NCI-H2081 (cell line): ENCODE results near the gene COG7.
"Not testable (repeated sequence)": the region's sequence is repeated elsewhere in the genome, so short reads cannot be mapped to it uniquely, and the experiment has no call there.

Experiments used
- DNase-seq, 2 experiments: peaks; one replicate each; lab custom pipeline; 2025; lab: John Stamatoyannopoulos, UW

The COG7 gene

DNA sequence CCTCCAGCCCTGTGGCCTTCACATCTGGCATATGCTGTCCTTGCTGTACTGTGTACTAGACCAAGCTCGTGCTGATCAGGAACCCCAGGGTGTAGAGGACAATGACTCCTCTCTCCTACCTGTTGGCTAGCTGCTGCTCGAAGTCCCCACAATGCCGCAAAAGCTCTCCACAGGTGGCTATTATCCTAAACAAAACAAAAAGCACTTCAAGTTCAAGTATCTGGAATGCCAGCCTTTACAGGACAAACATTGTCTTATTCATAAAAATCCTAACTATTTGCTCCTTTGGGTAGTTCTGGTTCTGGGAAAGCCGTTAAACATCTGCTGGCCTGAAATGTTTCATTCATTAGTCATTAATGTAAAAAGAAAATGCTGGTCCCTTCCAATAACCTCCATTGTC is 42.8 kb downstream of the COG7 start:
- DNase-seq = no peak

DNA sequence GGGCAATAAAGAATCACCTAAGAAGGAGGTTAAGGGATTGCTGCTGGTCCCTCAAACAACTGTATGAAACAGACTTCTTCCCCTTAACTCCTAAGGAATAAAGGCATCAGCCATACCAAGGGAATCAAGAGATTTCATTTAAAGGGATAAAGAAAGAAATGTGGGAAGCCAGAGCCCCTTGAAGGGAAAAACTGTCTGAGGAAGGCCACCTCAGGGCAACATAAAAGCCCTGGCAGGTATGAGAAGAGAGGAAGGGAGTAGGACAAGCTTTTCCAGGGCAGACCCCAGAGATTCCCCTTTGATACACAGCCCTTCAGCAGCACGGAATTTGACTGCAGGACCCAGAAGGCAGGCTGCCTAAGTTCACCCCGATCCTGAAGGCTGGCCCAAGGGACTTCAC is 43.5 kb downstream of the COG7 start:
- DNase-seq = no peak

DNA sequence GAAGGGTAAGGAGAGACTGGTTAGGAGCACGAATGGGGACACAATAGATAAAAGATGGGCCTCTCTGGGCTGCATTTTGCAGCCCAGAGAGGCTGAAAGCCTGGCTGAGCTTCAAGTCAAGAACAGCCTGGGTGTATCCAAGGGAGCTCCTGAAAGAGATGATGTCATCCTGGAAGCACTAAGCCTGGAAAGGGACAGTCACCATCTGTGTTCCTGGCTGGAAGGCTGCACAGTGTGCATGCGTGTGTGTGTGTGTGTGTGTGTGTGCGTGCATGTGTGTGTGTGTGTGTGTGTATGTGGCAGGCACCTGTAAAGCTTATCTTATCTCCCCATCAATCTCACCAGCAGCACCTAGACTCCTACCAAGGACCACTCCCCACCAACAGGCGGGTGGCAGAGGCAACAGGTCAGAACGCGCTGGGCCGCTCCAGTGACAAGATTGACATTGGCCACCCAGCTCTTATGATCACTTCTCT is 44.1 kb downstream of the COG7 start:
- DNase-seq = peak; percentile 32 to 72

DNA sequence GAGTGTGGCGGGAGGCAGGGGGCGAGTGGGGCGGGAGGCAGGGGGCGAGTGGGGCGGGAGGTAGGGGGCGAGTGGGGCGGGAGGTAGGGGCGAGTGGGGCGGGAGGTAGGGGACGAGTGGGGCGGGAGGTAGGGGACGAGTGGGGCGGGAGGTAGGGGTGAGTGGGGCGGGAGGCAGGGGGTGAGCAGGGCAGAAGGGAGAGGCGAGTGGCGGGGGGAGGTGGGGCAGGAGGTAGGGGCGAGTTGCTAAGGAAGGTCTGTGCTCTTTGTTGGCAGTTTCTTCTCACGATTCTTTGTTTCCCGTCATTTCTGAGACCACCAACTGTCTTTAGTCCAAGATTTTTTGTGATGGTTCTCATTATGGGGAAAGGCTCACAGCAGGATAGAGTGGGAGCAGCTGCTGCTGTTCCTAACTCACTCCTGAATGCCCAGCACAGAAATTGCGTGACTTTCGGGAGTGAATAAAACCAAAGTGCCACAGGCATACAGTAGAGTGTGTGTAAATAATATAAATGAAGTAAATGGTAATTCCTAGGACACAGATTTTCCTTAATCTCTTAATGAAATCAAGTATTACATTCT is 44.7 kb downstream of the COG7 start:
- DNase-seq = peak; percentile 16 to 65

DNA sequence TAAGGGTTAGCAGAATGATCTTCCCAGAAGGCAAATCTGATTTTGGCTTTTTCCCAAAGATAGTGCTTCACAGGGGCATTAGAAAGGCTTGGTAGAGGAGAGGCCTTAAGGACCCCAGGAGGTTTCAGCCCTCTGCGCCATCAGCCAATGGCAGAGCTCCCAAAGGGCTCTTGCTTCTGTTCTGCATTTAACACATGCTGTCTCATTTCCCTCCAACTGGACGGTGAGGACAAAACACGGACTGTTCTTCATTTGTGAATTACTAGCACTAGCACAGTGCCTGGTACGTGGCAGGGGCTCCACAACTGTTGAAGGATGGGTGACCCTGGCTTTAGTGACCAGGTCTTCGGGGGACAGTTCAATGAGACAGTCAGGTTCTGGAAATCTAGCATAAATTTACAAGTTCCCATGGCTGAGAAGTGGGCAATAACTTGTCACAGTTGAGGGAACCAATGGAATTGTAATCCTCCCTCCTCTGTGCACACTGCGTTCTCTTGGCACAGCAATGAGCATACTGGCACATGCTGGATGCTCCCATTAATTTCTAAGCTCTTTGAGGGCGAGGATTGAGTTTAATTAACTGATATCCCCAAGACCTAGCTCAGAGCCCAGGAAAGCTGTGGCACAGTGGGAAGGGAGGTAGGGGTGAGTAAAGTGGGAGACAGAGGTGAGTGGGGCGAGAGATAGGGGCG is 45.4 kb downstream of the COG7 start:
- no peak for DNase-seq

DNA sequence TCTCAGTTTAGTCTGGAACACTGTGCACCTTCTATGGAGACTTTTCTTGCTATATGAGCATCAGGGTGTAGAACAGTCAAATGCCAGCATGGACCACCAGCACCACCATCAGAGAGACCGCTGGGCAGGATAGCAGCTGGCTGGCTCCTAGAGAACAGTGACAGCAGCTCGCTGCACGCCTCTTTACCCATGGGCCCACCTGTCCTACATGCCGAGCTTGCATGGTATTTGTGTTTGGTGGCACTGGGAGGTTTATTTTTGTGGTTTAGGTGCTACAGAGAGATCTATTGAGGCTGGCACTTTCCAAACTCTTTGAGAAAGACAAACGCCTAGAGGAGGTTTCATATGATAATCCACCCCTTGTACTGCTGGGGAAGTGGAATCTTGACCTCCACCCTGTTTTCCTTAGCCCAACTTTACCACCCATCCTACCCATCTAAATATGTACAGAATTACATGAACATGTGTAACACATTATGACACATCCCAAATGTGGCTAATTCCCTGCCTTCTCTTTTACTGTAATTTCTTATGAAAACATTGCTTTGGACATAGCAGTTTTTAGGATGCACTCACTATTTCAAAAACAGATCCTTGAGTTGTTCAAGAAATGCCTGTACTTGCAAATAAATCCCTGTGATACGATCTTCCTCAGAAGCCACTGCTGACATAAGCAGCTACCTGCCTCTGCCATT is 46.3 kb downstream of the COG7 start:
- DNase-seq = no peak

DNA sequence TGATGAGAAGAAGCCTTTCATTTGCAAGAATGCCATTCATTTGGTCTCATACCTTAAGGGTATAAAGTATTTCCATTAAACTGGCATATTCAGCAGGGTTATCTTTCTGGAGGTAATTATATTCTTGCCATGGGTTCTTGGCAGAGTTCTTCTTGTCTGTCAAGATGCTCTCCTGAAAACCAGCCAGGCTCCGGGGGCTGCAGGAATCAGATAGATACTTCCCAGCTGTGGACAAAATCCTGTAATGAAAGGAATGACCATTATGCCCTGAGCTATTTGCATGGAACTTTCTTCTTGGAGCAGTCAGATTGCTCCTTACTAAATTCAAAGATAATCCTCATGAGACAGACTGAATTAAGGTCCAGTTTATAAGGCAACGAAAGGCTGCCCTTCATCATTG is 47.0 kb downstream of the COG7 start:
- DNase-seq = no peak

DNA sequence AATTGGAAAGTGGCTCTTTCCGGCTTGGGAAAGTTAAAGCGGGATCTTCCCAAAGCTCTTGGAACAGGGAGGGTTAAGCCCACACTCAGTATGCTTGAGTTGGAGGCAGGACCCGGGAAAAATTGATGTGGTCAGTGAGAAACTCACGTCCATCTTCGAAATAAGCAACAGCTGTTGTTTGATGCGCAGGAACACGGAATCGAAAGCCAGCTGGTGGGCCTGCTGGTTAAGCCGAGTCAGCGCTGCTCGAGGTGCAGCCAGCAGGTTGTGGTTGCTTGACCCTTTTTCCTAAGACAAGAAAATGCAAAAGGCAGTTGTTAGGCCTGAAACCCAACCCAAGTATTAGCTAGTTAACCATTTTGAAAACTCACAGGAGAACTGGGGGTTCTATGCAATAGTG is 49.4 kb downstream of the COG7 start:
- no peak for DNase-seq

DNA sequence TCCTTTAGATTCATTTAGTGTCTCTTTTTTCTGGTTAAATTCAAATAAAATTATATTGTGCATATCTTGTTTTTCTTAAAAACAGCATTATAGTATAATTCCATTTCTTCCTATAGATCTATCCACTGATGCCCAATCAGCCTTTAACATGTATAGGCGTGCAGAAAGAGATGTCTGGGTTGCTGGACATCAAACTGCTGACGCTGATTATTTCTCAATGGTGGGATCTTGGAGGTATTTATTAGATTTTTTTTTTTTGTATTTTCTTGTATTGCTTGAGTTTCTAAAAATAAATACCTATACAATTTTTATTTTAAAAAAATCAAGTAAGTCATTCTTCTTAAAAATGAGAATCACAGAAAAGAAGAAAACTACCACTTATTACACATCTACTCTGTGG is 50.9 kb downstream of the COG7 start:
- DNase-seq = no peak

DNA sequence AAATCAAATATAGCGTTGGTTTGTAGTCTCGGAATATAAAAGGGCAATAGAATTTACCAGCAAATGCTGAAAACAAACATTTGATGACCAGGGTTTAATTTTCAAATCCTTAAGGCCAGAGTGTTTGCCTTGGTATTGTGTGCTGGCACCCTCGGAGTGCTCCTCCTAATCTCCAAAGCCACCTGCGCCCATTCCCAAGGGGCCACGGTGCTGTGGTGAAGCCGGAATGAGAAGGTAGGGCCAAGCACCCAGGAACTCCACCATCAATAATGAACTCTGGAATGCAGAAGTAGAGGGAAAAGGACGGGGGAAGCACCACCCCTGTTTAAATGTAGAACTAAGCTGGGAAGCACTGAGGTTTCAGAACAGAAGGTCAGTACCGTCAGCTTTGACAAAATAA is 51.9 kb downstream of the COG7 start:
- DNase-seq = no peak

DNA sequence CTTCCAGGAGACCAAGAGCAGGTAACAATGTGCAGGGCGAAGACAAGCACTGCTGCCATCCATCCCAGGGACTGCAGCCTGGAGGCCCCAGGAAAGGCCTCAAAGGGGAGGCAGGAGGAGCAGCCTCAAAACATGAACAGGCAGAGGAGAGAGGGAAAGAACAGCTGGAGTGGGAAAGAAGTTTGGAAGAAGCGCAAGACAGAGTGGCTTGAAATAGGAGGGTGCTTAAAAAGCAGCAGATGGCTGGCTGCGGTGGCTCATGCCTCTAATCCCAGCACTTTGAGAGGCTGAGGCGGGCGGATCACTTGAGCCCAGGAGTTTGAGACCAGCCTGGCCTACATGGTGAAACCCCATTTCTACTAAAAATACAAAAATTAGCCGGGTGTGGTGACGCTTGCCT is 52.5 kb downstream of the COG7 start:
- DNase-seq = not testable (repeated sequence)

DNA sequence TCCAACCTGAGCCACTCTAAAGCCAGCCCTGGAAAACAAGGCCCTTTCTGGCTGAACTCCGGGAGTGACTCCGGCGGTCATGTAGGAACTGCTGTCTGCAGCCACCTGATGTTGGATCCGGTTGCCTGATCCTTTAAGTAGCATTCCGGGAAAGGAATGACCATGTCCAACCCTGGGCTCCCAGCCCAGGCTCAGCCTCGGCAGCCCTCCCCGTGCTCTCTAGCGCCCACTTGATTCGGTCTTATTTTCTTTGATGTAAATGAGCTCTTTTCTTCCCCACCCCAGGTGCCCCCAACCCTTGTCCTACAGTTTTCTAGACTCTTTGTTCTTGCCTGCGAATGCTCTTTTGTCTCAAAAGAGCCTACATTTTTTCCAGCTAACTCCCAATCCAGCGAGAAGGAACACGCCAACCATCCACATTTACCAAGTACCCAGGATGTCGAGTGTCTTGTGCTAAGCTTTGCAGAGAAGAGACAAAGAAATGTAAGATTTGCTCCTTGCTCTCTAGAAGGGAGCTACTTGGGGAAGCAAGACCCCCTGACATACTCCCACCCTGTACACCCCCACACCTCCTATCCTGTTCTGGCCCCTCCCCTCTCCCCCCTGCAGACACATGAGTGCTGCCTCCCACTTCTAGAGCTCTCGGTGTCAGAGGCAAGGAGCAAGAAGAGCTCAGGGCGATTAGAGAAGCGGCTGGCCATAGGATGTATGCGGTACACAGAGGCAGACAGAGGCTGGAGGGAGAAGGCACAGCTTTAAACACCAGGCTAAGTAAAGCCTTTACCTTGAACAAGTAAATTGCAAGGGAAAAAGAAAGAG is 53.8 kb downstream of the COG7 start:
- no peak for DNase-seq

DNA sequence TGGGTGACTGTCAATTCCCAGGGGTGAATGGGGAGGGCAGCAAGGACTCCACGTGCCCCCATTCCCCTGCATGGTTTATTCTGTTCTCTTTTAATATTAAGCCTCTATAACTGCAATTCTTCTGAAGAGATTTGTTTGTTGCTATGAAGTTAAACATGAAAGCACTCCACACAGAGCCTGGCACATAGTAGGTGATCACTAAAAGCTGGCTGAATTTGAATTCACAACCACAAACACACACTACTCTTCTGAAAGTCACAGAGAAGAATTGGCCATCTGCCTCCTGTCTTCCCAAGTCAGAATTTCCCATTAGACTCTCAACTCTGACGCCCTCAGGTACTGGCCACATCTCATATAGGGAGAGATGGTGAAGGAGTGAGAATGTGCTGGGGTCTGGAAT is 55.5 kb downstream of the COG7 start:
- no peak for DNase-seq

DNA sequence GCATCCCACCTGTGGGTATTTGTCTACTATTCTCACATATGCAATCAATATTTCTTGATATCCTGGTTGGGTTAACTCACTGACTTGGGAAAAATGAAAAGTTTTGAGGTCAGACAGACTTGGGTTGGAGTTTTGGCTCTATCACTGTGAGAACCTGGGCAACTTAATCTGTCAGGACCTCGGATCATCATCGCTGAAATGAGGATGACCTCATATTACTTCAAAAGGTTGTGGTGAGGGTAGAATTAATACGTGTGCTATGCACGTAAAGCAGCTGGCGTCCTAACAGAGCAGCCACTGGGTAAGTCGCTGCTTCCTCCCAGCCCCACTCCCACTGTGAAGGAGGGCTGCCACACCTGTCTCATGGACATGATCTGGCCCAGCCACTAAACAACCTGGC is 57.3 kb downstream of the COG7 start:
- DNase-seq = no peak

DNA sequence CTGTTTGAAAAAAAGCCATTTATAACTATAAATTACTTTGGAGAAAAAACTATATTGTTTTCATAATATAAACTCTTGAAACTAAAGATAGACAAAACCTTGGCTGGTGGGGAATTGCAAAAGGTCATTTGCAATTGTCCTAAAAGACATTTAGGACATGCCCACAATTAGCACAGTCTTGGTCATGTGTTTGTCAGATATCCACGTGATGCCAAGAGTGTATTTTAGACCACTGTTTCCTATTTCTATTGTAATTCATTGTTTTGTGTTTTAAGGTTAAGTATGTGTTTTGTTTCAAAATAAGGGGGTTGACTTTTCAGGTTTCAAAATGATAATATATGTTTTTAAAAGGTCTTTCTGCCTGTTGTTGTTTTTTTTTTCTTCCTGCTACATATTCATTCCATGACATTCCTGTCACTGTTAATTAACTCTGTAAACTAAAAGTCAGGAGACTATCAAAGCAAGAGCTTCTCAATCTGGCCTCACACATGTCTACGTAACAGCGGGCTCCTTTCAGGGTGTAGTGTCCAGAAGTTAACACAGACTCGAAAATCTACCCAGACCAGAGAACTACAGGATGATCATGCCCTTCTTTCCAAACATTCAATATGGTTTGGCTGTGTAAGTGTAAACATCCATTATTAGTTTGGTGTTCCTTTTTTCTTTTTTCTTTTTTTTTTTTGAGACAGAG is 58.7 kb downstream of the COG7 start:
- DNase-seq = no peak

DNA sequence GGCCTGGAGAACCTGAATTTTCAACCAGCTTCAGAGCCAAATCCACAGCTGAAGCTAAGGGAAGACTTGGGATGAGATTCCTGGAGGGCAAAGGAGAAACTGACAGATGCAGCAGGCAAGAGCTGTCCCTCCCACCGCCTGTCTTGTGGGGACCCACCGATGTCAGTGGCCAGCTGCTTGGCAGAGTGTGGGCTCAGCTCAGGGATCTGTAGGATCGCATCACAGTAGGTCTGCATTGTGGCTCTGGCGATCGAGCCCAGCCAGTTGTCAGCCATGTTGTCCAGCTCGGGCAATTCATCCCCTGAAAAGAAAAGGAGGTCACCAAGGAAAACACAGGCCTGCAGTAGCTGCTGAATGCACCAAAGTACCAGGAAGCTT is 60.8 kb downstream of the COG7 start:
- no peak for DNase-seq

DNA sequence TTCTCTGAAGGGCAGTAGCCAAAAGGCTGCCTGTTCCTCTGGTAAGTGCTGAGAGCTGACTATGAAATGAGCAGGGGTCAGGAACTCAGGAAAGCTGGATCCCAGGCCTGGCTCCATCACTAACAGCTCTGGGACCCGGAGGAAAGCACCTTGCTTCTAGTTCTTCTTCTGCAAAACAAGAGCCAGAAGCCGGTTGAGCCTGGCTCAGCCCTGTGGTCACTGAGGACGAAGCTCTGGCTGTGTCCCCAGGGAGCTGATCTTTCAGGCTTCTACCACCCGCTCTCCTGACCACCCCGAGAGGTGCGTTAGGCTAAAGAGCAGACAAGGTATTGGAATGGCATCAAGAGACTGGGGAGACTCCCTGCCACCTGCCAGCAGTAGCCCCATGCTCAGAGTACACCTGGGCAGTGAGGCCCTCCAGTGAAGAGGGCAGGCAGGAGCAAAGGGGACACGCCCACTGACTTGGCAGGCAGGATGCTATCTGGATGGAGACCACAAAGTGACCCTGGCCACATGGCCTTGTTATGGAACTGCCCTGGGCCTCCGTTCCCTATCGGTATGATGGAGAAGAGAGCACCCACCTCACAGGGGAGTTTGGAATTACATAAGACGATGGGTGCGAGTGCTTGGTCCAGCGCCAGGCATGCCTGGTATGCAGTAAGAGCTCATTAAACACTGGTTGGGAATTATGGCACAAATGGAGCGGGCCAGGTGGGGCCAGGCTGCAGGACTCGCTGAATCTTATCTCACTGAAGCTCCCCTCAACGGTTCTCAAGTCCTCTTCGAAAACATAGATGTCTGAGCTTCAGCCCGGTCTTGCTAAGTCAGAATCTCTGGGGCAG is 61.4 kb downstream of the COG7 start:
- DNase-seq = no peak

DNA sequence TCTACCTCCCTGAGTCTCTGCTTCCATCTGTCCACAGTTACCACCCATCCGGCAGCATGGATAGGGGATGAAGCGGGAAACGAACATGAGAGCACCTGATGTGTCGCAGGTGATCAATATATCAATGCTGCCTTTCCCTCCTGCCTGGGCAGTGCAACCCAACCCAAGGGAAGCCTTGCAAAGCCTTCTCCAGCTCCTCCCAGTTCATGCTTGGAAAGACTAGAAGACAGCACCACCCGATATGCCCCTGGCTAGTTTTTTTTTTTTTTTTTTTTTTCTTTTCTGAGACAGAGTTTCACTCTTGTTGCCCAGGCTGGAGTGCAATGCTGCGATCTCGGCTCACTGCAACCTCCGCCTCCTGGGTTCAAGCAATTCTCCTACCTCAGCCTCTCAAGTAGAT is 63.1 kb downstream of the COG7 start:
- not testable (repeated sequence) for DNase-seq

DNA sequence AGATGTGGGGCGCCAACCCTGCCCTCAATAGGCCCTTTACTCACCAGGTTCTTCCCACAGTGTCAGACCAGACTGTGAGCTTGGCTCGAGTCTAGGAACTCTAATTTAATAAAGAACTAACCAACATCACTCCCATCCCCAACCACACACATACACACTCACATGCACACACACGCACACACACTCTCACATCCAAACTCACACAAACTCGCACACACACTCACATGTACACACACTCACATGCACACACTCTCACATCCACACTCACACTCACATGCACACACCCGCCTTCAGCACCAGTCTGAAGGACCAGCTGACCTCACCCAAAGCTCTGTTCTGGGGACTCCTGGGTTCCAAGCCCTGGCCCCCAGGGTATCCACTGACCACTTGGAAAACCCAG is 63.8 kb downstream of the COG7 start:
- DNase-seq = no peak

DNA sequence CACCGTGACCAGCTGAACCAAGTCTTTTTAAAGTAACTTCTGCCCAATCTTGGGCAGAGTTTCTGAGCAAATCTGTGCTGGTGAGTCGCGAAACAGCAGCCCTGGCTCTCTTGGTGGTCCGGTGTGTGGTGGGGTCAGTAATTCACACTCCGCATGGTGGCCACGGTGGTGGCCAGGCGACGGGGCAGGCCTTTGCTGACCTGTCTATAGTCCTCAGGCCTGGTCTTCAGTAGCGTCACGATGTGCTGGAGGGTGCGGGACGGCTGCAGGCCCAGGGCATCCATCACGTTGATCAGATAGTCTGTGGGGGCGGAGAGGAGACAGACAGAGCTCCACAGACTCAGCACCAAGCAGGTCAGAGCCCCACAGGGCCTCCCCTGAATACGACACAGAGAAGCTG is 64.2 kb downstream of the COG7 start:
- DNase-seq = no peak

DNA sequence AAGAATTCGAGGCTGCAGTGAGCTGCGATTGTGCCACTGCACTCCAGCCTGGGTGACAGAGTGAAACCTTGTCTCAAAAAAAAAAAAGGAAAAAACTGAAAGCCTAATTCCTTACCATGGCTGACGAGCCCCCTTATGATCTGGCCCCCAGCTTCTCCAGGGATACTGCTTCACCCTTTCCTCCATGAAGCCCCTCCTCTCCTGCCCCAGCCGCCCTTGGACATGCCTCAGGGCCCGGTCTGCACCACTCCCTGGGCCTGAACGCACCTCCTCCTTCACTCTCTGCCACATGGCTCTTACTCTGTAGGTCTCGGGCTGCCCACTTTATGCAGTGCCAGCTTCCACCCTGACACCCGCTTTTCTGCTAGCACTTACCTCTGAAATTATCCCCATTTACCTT is 65.3 kb downstream of the COG7 start:
- no peak for DNase-seq
